GM19193 (cell line): ENCODE measurements around the gene ADAD2.

Source experiments
- POLR2A ChIP-seq: IDR thresholded peaks from 4 replicates; pipeline ENCODE4 v1.6.1; 2011; ENCODE audit not compliant: insufficient read depth, insufficient read length; ENCODE audit errors: extremely low read depth

The ADAD2 gene

DNA sequence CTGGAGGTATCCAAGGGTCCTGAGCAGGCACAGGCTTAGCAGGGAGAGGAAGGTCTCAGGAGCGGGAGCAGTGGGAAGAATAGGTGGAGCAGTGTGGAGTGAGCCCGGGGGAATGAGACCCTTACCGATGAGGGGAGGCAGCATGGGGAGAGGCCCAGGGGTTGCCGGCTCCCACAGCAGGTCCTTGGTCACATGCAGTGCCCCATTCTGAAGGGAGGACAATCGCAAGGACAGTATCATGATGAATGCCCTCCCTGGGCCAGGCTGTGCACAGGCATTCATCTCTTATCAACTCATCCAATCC lies 7.4 kb upstream of the ADAD2 start:
- TF ChIP-seq POLR2A: no peak

DNA sequence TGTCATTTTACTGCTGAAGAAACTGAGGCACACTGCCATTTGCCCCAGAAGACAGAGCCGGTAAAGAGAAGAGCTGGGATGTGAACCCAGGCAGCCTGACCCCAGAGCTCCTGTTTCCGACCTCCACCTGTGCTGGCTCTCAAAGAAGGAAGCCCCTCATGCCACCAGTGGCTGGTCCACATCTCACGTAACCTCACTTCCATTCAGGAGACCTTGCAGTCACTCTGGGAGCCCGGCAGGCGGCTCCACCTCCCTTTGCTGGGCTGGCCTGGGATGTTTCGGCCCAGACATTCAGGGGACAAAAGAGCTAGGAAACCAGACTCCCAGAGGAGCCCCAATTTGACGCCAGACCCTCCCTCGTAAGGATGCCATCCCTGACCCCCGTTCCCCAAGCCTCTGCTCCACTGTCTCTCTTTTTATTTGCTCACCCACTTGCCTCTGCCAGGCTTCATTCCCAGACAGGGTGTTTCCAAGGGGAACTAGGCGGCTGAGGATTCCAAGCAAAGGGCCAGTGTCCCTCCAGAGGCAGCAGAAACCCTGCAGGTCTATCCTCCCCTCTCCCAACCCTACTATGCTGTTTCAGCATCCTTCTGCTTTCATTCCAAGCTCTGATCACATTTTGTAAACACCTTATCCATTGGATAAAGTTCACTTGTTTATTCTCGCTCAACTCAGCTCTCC lies 6.9 kb upstream of the ADAD2 start:
- TF ChIP-seq POLR2A: no peak

DNA sequence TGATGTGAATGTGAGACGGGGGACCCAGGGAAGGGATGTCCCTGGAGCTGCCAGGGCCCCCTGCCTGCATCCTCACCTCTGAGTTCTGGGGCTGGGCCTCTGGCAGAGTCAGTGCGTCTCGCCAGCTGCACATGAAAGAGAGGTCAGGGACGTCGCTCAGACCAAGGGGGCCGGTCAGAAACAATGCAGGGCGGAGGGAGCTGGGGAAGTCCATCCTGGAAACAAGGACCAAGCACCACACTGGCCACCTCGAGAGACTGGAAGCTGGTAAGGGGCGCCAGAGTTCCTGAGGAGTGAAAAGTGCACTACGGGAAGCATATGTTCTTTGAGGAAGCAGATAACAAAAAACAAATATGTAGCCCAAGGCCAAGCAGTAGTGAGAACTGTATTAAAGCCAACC lies 6.2 kb upstream of the ADAD2 start:
- TF ChIP-seq POLR2A: no peak

DNA sequence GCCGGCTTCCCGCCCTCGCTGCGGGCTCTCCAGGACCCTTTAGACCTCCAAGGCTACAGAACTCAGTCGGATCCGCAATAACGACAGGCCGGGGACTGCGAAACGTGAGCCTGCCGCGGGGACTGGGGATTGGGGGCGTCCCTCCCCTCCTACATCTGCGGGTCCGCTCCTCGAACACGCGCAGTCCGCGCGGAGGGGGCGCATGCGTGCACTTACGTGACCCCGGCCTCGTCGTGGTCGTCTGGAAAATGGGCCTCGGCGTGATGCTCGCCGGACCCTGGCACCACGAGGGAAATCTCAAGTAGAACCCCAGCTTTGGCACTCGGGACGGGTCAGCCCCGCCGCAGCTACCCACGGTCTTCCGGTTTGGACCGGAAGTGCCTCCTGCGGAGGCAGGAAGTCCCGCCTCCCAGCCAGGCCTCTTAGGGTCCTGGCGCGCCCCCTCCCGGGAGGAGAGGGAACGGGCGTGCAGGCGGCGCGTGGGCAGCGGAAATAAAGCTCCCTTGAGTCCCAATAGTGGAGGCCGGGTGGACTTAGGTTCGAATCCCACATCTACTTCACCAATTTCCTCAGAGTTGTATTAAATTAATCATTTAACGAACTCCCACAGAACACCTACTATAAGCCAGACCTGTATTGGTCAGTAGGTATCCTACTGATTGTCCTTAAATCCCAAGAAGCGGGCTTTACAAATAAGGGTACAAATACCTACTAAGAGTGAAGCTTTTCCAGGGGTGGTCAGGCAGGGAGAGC lies 4.1 kb upstream of the ADAD2 start, which contains the start of gene TAF1C:
TSS of gene TAF1C (minus strand) at position 373 of the 753 bp plus-strand sequence. CDS start 2,069 bp downstream, outside the sequence.
- peak; percentile 86 for TF ChIP-seq POLR2A

DNA sequence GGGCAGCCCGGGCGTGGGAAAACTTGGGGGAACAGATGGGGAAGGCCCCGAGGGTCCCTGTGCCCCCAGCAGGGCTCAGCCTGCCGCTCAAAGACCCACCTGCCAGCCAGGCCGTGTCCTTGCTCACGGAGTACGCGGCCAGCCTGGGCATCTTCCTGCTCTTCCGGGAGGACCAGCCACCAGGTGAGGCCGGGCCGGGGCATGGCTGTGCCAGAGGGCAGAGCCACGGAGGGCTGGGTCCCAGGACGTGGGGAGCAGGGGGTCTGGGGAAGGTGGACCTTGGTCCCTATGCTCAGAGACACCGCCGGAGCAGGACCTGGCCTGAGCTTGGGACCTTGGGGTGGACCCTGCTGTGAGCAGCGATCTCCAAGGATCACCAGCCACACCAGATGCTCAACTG lies 509 bp downstream of the ADAD2 start:
- no peak for TF ChIP-seq POLR2A

DNA sequence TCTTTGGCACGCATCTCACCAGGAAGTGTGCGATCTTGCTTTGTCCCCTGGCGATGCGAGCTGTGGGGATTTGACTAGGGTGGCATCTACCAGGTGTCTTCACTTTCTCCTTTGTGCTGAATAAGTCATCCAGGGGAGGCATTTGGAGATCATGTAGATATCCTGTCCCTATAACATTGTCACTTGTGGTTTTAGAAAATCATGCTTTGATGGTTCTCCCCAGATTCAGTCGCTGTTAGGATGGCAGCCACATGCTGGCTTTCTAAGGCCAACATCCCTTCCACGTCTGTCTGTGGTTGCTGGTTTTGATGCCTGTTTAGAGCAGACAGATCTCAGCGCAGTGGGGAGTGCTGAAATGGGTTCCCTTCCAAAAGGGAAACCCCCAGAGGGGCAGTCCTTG lies 2.5 kb downstream of the ADAD2 start:
- no peak for TF ChIP-seq POLR2A

GRCh38 chr16:84194018-84194417 lies 3.1 kb downstream of the ADAD2 start:
- no peak for TF ChIP-seq POLR2A

DNA sequence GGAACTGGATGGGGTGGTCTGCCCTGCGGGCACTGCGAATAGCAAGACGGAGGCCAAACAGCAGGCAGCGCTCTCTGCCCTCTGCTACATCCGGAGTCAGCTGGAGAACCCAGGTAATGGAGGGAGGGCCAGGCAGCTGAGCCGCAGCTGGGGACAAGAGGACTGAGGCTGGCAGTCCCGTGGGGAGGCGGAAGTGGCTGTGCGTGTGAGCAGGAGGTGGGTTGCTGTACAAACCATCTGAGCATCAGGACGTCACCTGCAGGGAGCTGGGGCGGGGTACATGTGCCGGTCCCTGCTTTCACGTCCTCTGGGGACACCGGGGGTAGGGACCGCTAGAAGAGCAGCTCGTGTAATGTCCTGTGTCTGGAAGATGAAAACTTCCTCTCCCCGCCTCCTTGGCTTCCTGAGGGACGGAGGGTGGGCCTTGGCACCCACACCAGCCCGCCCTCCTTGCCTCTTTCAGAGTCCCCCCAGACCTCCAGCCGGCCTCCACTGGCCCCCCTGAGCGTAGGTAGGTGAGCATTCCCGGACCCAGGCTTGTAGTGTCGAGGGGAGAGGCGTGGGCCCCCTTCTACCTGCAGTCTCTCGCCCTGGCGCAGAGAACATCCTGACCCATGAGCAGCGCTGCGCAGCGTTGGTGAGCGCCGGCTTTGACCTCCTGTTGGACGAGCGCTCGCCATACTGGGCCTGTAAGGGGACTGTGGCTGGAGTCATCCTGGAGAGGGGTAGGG lies 3.7 kb downstream of the ADAD2 start:
- no peak for TF ChIP-seq POLR2A

- no peak for TF ChIP-seq POLR2A
These were observed 4.5 kb downstream of the ADAD2 start for GRCh38 chr16:84195201-84196093.

DNA sequence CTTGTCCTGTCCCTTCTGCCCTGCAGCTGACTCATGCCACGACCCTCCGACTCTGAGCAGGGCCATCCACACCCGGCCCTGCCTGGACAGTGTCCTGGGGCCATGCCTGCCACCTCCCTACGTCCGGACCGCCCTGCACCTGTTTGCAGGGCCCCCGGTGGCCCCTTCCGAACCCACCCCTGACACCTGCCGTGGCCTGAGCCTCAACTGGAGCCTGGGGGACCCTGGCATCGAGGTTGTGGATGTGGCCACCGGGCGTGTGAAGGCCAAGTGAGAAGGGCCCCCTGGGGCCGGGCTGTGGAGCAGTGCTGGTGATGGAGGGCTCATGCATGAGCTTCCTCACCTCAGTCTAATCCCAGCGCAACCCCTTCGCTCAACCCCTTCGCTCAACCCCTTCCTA lies 5.1 kb downstream of the ADAD2 start:
- no peak for TF ChIP-seq POLR2A

DNA sequence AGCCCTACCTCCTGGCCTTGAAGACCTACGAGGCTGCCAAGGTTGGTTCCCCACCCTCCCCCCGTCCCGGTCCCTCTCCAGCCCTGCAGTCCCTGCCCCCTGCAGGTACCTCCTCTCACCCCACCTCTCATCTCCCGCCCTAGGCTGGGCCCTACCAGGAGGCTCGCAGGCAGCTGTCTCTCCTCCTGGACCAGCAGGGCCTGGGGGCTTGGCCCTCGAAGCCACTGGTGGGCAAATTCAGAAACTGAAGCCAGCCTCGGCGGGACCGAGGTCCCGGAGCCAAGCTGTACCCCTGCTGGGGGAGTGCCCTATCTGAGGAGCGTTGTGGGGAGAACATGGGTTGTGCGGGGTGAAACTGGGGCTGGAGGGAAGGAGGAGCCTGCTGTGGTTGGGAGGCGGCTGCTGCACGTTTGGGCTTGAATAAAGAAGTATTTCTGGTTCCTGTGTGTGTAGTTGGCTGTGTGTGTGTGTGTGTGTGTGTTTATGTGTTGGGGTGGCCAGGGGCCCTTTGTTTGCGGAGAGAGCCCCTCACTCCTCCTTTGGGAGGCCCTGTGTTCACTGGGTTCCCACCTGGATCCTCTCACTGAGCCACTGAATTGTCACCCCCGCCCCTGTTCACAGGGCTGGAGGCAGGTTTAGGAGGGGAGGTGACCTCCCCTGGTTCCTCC lies 5.9 kb downstream of the ADAD2 start:
- TF ChIP-seq POLR2A: no peak

DNA sequence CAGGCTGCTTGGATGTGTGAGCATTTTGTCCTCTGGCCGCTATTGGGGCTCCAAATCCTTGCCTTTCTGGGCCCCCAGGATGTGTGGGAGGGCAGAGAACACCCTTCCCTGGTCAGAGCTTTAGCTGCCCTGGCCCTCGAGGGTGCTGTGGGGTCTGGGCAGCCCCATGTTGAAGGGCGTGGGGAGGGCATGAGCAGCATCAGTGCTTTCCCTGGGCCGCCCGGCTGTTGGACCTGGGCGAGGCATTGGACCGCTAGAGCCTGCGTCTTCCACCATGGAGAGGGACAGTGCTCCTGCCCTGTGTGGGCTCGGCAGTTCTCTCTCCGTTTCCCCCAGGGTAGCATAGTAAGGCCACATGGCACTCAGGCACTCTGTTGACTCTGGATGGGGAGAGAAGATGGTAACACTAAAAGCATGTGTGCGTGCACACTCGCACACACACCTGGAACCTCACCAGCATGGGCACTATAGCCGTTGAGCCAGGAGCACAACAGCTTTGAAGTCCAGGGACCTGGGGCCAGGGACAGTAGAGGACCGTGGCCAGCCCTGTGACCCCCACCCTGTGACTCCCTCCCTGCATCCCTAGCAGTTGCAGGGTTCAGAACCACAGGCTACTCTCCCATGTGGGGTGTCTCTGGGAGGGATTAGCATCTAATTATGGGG lies 6.6 kb downstream of the ADAD2 start:
- no peak for TF ChIP-seq POLR2A

- TF ChIP-seq POLR2A: no peak
These were observed 7.4 kb downstream of the ADAD2 start for GRCh38 chr16:84198401-84198800.

DNA sequence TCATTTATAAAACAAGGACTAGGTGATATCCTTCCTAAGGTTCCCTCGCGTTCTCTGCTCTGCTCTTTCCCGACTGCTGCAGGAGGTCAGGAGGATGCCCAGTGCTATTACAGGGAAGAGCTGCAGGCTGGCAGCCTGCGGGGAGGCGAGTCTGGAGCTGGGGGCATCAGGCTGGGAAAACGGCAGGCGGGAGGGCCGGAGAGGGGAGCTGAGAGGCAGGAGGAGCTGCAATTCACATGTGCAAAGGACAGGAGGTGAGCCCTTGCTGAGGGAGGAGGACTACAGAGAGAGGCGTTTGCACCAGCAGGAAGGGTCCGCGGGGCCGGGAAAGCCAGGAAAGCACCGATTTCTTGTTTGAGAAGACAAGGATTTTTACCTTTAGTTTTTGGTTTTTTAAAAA lies 8.1 kb downstream of the ADAD2 start:
- TF ChIP-seq POLR2A: no peak
